ENCODE measurements around the gene PAIP2B.

GRCh38 chr2:71154279-71154678 lies 72.6 kb downstream of the PAIP2B start:
- no peak for TF ChIP-seq EZH2phosphoT487 (IDR thresholded peaks at IDR 0.05; ENCODE audit: borderline replicate concordance)
- TF ChIP-seq CTCF (conservative IDR thresholded peaks at IDR 0.05; ENCODE audit: low read length) = no peak
